Transverse colon (tissue), 4 donors: ENCODE data around the gene HIVEP3. TPM values are rescaled to one million over a fixed set of nuclear protein-coding genes. Genes with fewer than 3 reads are reported as not detected.

ENCODE experiments used
- DNase-seq: peaks from one replicate; pipeline ENCODE4 v3.0.0-alpha.2; 2019
- H3K27ac ChIP-seq, 4 donors: fragments of 200-600 bp; sonication (generic); 2 replicates each; pipeline ENCODE4 v1.5.1; 2016 to 2018; ENCODE audit warnings: inconsistent platforms in 4 of 4
- H3K27me3 ChIP-seq: fragments of 200-600 bp; sonication (generic); 2 replicates; pipeline ENCODE4 v1.5.1; 2017; ENCODE audit warnings: inconsistent platforms
- H3K36me3 ChIP-seq, 4 donors: fragments of 200-600 bp; sonication (generic); 2 replicates each; pipeline ENCODE4 v1.5.1; 2017 to 2019; ENCODE audit warnings: inconsistent platforms in 4 of 4
- H3K4me1 ChIP-seq, 4 donors: fragments of 200-600 bp; sonication (generic); 2 replicates each; pipeline ENCODE4 v1.5.1; 2017 to 2020; ENCODE audit warnings: inconsistent platforms in 4 of 4
- H3K4me3 ChIP-seq, 4 donors: fragments of 200-600 bp; sonication (generic); 1 replicate in 1 of 4; 2 replicates in 3 of 4; pipeline versions ENCODE4 v1.5.1 to v1.6.1; 2017 to 2019; ENCODE audit warnings: inconsistent platforms in 4 of 4
- H3K9me3 ChIP-seq, 2 donors: fragments of 200-600 bp; sonication (generic); 2 replicates each; pipeline ENCODE4 v1.5.1; 2017 to 2019; ENCODE audit warnings: inconsistent platforms in 2 of 2
- EP300 ChIP-seq: sonication (generic); formaldehyde crosslinking; IDR thresholded peaks from one replicate; pipeline ENCODE4 v1.6.1; 2017; ENCODE audit warnings: antibody characterized with exemption, low read depth
- POLR2A ChIP-seq: fragments of 450-650 bp; IDR thresholded peaks from one replicate; pipeline ENCODE4 v1.6.1; 2016; ENCODE audit warnings: antibody characterized with exemption, mild to moderate bottlenecking, moderate library complexity
- POLR2AphosphoS5 ChIP-seq, 3 donors: sonication (generic); formaldehyde crosslinking; IDR thresholded peaks; one replicate each; pipeline ENCODE4 v1.6.1; 2016; ENCODE audit warnings: antibody characterized with exemption in 3 of 3
- WGBS, 2 donors: methylation state at CpG; one replicate each; pipeline ENCODE4 v1.1.5; 2018; ENCODE audit warnings: low coverage in 1 of 2; 5-methylcytosine and 5-hydroxymethylcytosine counted together
- in situ Hi-C, 4 donors: fragments of 200-750 bp; cut with MboI; loops; one replicate each; pipeline versions ENCODE4 v1.15.0 to v1.15.1; 2017; ENCODE audit warnings: low sequenced_read_pairs in 3 of 4, low pct_ligation_motif_present in 1 of 4, low pct_unique_long_range_greater_than_20kb in 1 of 4
- intact Hi-C: fragments of 100-400 bp; cut with DNase I; formaldehyde crosslinking; loops from one replicate; pipeline ENCODE4 v1.15.1; 2023; ENCODE audit warnings: low total_unique reads
- total RNA-seq, 4 donors: library from RNA; depleted of rRNA; stranded (reverse); fragments of >200 nt; gene quantifications; one replicate each; pipeline ENCODE4 v1.1.0, GENCODE V29; 2016
- TF ChIP-seq, protein P1 (sequence below), 5 experiments: fragments of 200-600 bp in 3 of 5; fragments of 450-650 bp in 2 of 5; sonication (generic) in 3 of 5; IDR thresholded peaks; 1 replicate in 2 of 5; 2 replicates in 3 of 5; pipeline ENCODE4 v1.5.1; 2016 to 2017; ENCODE audit warnings: antibody characterized with exemption in 5 of 5, inconsistent platforms in 3 of 5, mild to moderate bottlenecking in 2 of 5, moderate library complexity in 1 of 5

The HIVEP3 gene
- total RNA-seq, 4 donors from 2014 or later, result 3.7 to 15.0 (median 5.2) TPM

GRCh38 chr1:41690331-41690730 is 228.4 kb downstream of the HIVEP3 start:
- TF ChIP-seq, protein P1, sequence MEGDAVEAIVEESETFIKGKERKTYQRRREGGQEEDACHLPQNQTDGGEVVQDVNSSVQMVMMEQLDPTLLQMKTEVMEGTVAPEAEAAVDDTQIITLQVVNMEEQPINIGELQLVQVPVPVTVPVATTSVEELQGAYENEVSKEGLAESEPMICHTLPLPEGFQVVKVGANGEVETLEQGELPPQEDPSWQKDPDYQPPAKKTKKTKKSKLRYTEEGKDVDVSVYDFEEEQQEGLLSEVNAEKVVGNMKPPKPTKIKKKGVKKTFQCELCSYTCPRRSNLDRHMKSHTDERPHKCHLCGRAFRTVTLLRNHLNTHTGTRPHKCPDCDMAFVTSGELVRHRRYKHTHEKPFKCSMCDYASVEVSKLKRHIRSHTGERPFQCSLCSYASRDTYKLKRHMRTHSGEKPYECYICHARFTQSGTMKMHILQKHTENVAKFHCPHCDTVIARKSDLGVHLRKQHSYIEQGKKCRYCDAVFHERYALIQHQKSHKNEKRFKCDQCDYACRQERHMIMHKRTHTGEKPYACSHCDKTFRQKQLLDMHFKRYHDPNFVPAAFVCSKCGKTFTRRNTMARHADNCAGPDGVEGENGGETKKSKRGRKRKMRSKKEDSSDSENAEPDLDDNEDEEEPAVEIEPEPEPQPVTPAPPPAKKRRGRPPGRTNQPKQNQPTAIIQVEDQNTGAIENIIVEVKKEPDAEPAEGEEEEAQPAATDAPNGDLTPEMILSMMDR (IDR thresholded peaks at IDR 0.05), result no peak
- TF ChIP-seq EP300 (no peak), POLR2A (no peak), POLR2AphosphoS5 (IDR thresholded peaks at IDR 0.05) (no peak)
- WGBS, 2 donors, result 92% methylated on average over 8 of the region's 8 CpGs; no CpG with 5 or more reads in 1 of the 2 donors
- in situ Hi-C loops, result no loop called here
- DNase-seq, result no peak
- intact Hi-C loops, result no loop called here
- no peaks in the 10 kb centered on the region for H3K27me3 ChIP-seq
- H3K27ac ChIP-seq, result no peak overlapping the region
- H3K9me3 ChIP-seq, result no peaks in the 10 kb centered on the region
- H3K4me1 ChIP-seq, result no peaks in the 10 kb centered on the region
- no peak overlapping the region for H3K4me3 ChIP-seq
- no peaks in the 10 kb centered on the region for H3K36me3 ChIP-seq

DNA sequence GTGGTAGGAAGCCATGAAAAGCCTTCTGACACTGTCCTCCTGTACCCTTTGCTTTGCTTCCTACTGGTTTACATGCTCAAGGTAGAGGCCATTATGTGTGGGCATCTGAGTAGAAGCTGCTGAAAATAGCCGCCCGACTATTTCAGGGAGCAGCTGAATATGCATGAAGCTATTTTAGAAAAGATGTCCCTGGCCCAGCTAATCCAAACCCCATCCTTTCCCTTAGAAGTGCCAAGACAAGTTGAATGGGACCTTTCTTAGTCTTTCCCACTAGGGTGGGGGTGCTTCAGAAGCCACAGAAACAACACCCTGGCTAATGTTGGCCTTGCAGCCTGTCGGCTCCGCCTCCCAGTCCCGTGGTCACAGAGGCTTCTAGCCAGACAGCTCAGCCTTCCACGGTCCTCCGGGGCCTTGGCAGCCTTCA is 229.2 kb downstream of the HIVEP3 start:
- DNase-seq, result no peak
- TF ChIP-seq POLR2AphosphoS5 (IDR thresholded peaks at IDR 0.05) (no peak), EP300 (no peak)
- Histone ChIP-seq H3K4me1 (no peaks in the 10 kb centered on the region), H3K27ac (no peak overlapping the region), H3K9me3 (no peaks in the 10 kb centered on the region), H3K4me3 (no peak overlapping the region), H3K27me3 (no peaks in the 10 kb centered on the region), H3K36me3 (no peaks in the 10 kb centered on the region)
- intact Hi-C loops (no loop called here), in situ Hi-C loops (no loop called here)
- WGBS, 2 donors, result 40 to 84% methylated on average over 1 to 7 of the region's 7 CpGs

DNA sequence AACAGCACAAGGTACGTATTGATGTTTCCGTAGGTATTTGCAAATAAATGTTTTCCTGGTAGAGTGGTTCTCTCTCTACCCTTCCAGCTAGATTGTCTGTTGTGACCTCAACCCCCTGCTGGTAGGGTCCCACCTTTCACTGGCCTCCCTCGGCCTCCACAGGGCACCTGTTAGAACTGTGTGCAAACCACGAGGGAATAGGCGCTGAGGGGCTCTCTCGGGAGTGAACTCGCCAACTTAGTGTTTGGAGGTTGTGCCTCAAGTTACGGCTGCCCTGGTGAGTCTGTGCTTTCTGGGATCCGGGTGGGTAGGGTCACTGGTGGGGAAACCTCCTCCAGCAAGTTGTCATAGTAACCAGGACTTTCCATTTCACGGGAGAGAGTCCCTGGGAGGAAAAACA is 229.6 kb downstream of the HIVEP3 start:
- no peaks in the 10 kb centered on the region for H3K4me1 ChIP-seq
- no peak overlapping the region for H3K27ac ChIP-seq
- TF ChIP-seq, protein P1 (IDR thresholded peaks at IDR 0.05), result no peak
- TF ChIP-seq EP300, result no peak
- no peak for TF ChIP-seq POLR2A
- no peak for TF ChIP-seq POLR2AphosphoS5 (IDR thresholded peaks at IDR 0.05)
- H3K9me3 ChIP-seq, result no peaks in the 10 kb centered on the region
- in situ Hi-C loops (no loop called here), intact Hi-C loops (no loop called here)
- no peak overlapping the region for H3K4me3 ChIP-seq
- no peaks in the 10 kb centered on the region for H3K27me3 ChIP-seq
- H3K36me3 ChIP-seq, result no peaks in the 10 kb centered on the region
- DNase-seq, result no peak
- 92% methylated on average over 2 to 10 of the region's 10 CpGs for WGBS, 2 donors

- TF ChIP-seq POLR2A, result no peak
- TF ChIP-seq, protein P1 (IDR thresholded peaks at IDR 0.05), result no peak
- no peaks in the 10 kb centered on the region for H3K36me3 ChIP-seq
- no peak overlapping the region for H3K27ac ChIP-seq
- 100% methylated on average over 1 of the region's 1 CpG for WGBS, 2 donors
- H3K9me3 ChIP-seq, result no peaks in the 10 kb centered on the region
- DNase-seq, result no peak
- intact Hi-C loops, result no loop called here
- peaks cover 0 to 14% (median 1%) of the 10 kb centered on the region in 4 donors for H3K4me1 ChIP-seq
- H3K4me3 ChIP-seq, result no peak overlapping the region
- H3K27me3 ChIP-seq, result no peaks in the 10 kb centered on the region
- in situ Hi-C loops, result no loop called here
Observed at GRCh38 chr1:41687007-41687406, 231.7 kb downstream of the HIVEP3 start.
